ENCODE data around the gene TRAPPC10. TPM values are rescaled to one million over a fixed set of nuclear protein-coding genes. Genes with fewer than 3 reads are reported as not detected.

The TRAPPC10 gene
- total RNA-seq, 1 donor from 2014 or later, result 48.4 TPM

- peaks cover under 1% of the 10 kb centered on the region for H3K27me3 Mint-ChIP-seq (ENCODE audit: unreplicated experiment)
- H3K27ac Mint-ChIP-seq (ENCODE audit: unreplicated experiment), result peak overlapping the region; percentile 33
- no peak for TF ChIP-seq CTCF (IDR thresholded peaks at IDR 0.05; ENCODE audit: partially characterized antibody, unreplicated experiment)
- no peak for DNase-seq
- H3K36me3 Mint-ChIP-seq (ENCODE audit: unreplicated experiment), result no peaks in the 10 kb centered on the region
- H3K4me1 Mint-ChIP-seq (ENCODE audit: low read depth, unreplicated experiment), result peaks cover 28% of the 10 kb centered on the region
- H3K9me3 Mint-ChIP-seq (ENCODE audit: unreplicated experiment), result peaks cover 1% of the 10 kb centered on the region
- no peak overlapping the region for H3K4me3 Mint-ChIP-seq (ENCODE audit: unreplicated experiment)
Measured at GRCh38 chr21:44020551-44020950, 8.4 kb downstream of the TRAPPC10 start.

DNA sequence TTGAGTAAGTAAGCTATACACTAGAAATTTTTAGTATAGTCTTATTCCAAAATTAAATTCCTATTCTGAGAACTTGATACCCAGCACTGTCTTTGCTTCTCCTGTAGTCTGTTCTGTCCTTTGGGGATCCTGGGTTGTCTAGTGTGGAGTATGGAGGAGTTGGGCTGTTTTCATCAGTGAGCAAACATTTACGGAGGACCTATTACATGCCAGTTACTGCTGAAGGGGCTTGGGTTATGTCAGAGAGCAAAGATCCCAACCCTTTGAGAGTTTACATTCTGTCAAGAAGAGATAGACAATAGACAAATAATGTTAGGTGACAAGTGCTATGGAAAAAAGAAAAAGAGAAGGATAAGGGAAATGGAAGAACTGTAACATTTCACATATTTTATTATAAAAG, 9.0 kb downstream of the TRAPPC10 start:
- Mint-ChIP-seq H3K27me3 (ENCODE audit: unreplicated experiment) (peaks cover 2% of the 10 kb centered on the region), H3K27ac (ENCODE audit: unreplicated experiment) (peak overlapping the region; percentile 78), H3K4me1 (ENCODE audit: low read depth, unreplicated experiment) (peaks cover 34% of the 10 kb centered on the region), H3K4me3 (ENCODE audit: unreplicated experiment) (peak overlapping the region; percentile 47), H3K9me3 (ENCODE audit: unreplicated experiment) (peaks cover 3% of the 10 kb centered on the region), H3K36me3 (ENCODE audit: unreplicated experiment) (no peaks in the 10 kb centered on the region)
- DNase-seq, result no peak
- TF ChIP-seq CTCF (IDR thresholded peaks at IDR 0.05; ENCODE audit: partially characterized antibody, unreplicated experiment), result no peak

DNA sequence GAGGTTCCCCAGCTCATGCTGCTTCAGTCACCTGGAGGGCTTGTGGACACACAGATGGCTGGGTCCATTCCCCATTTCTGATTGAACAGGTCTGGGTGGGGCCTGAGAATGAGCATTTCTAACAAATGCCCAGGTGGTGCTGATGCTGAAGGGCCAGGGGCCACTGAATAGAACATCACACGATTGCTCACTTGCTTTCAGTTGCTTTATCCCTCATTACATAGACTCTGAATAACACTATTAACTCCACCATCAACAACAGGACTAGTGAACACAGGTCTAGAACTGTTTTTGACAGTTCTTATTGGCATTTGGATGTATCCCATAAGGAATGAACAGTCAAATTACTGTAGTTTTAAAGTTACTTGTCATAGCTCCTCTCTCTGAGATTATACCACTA, 12.1 kb downstream of the TRAPPC10 start:
- Mint-ChIP-seq H3K4me3 (ENCODE audit: unreplicated experiment) (no peak overlapping the region), H3K9me3 (ENCODE audit: unreplicated experiment) (peaks cover 3% of the 10 kb centered on the region), H3K27ac (ENCODE audit: unreplicated experiment) (no peak overlapping the region), H3K4me1 (ENCODE audit: low read depth, unreplicated experiment) (peaks cover 45% of the 10 kb centered on the region), H3K36me3 (ENCODE audit: unreplicated experiment) (no peaks in the 10 kb centered on the region), H3K27me3 (ENCODE audit: unreplicated experiment) (peaks cover 2% of the 10 kb centered on the region)
- DNase-seq, result no peak
- no peak for TF ChIP-seq CTCF (IDR thresholded peaks at IDR 0.05; ENCODE audit: partially characterized antibody, unreplicated experiment)

- DNase-seq, result no peak
- peaks cover 52% of the 10 kb centered on the region for H3K4me1 Mint-ChIP-seq (ENCODE audit: low read depth, unreplicated experiment)
- TF ChIP-seq CTCF (IDR thresholded peaks at IDR 0.05; ENCODE audit: partially characterized antibody, unreplicated experiment), result no peak
- peaks cover 2% of the 10 kb centered on the region for H3K27me3 Mint-ChIP-seq (ENCODE audit: unreplicated experiment)
- no peaks in the 10 kb centered on the region for H3K36me3 Mint-ChIP-seq (ENCODE audit: unreplicated experiment)
- H3K9me3 Mint-ChIP-seq (ENCODE audit: unreplicated experiment), result peaks cover 3% of the 10 kb centered on the region
- peak overlapping the region; percentile 52 for H3K27ac Mint-ChIP-seq (ENCODE audit: unreplicated experiment)
- no peak overlapping the region for H3K4me3 Mint-ChIP-seq (ENCODE audit: unreplicated experiment)
Measured at GRCh38 chr21:44024887-44025353, 12.8 kb downstream of the TRAPPC10 start.

DNA sequence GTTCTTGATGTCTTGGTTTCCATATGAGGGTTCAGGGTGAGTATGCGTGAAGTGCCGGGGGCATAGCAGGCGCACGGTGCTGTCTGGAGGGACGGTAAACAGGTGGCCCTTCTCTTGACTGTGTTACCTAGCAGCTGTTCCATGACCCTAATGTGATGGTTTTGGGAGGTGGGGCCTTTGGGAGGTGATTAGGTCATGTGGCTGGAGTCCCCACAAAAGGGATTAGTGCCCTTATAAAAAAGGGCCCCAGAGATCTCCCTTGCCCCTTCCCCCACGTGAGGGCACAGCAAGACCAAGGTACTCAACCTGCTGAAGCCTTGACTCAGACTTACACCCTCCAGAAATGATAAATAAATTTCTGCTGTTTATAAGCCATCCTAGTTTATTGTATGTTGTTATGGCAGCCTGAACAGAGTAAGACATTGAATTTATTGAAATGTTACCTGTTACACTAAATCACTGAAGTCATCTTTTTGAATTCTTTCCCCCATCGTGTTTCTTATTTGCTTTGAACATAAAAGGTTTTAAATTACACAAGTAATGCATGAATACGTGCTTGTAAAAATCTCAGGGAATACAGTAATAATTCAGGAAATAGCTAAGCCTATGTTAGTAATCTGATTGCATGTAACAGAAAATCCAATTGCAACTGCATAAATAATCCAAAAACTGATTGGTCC, 15.6 kb downstream of the TRAPPC10 start:
- Mint-ChIP-seq H3K4me3 (ENCODE audit: unreplicated experiment) (no peak overlapping the region), H3K9me3 (ENCODE audit: unreplicated experiment) (peaks cover 3% of the 10 kb centered on the region), H3K4me1 (ENCODE audit: low read depth, unreplicated experiment) (peaks cover 38% of the 10 kb centered on the region), H3K36me3 (ENCODE audit: unreplicated experiment) (no peaks in the 10 kb centered on the region), H3K27me3 (ENCODE audit: unreplicated experiment) (peaks cover 2% of the 10 kb centered on the region), H3K27ac (ENCODE audit: unreplicated experiment) (no peak overlapping the region)
- TF ChIP-seq CTCF (IDR thresholded peaks at IDR 0.05; ENCODE audit: partially characterized antibody, unreplicated experiment), result no peak
- no peak for DNase-seq
